ENCODE measurements around the gene APOF. TPM values are rescaled to one million over a fixed set of nuclear protein-coding genes. Genes with fewer than 3 reads are reported as not detected.

APOF gene
- total and polyA plus RNA-seq, 10 of the 15 experiments (the other 5 are each of a cell fraction or from before 2014, with no cell fraction given): 0.04 to 0.19 (median 0.11) TPM; not detected in 5

GRCh38 chr12:56338308-56339157 is 24.1 kb downstream of the APOF start, which contains the start of gene IL23A:
Gene IL23A, plus strand, starts transcription at chr12:56338884. Its CDS starts 161 bp downstream, at chr12:56339045.
- no peaks in the 10 kb centered on the region for H3K9me3 ChIP-seq (replicated peaks; ENCODE audit: control insufficient read depth, insufficient read depth, low read length)
- peaks cover 1% of the 10 kb centered on the region; the same call in 1 of the 2 replicates for H3K79me2 ChIP-seq (ENCODE audit: control insufficient read depth, insufficient read depth, low read length)
- peak within 1 kb of the TSS; percentile 40; the same call in 1 of the 2 replicates for H3K4me3 ChIP-seq
- FAIRE-seq: peak; percentile 38
- TSS peak; percentile 76 for BruUV-seq (replicated peaks)
- in situ Hi-C loops (cut with MboI) (no loop called here), intact Hi-C loops (cut with micrococcal nuclease; ENCODE audit: unreplicated experiment) (no loop called here)
- H3K36me3 ChIP-seq (ENCODE audit: control insufficient read depth in 2 of 2, insufficient read depth in 2 of 2, low read length in 1 of 2): peaks cover 1 to 15% of the 10 kb centered on the region in 2 experiments; a peak in 3 of 4 replicates
- ChIA-PET SMC1A (ENCODE audit: uncharacterized antibody, unreplicated experiment) (interaction anchor here (0.6 to 2.9 kb wide), 5 partner anchors 21 to 323 kb away, joined by 3 to 28 read pairs (median 6); partner anchors contain the start of gene STAT2), CTCF (interaction anchor here (0.5 to 3.6 kb wide), 9 partner anchors 9 to 295 kb away, joined by 3 to 21 read pairs (median 3); partner anchors contain the start of genes ANKRD52, RNF41 and STAT2), RAD21 (ENCODE audit: unreplicated experiment) (interaction anchor here (1.0 to 4.6 kb wide), 4 partner anchors 21 to 125 kb away, joined by 3 to 47 read pairs (median 8); partner anchors contain the start of gene STAT2), POLR2A (interaction anchor here (0.6 to 11.4 kb wide), 13 partner anchors 10 to 1175 kb away, joined by 3 to 140 read pairs (median 3); partner anchors contain the start of genes APOF, CNPY2, SPRYD4 and STAT2)
- peak within 1 kb of the TSS; percentile 72 for H2AFZ ChIP-seq (ENCODE audit: control insufficient read depth, low read depth, low read length)
- H3K4me2 ChIP-seq (ENCODE audit: control insufficient read depth, insufficient read depth): peak within 1 kb of the TSS; percentile 88
- peaks cover 24% of the 10 kb centered on the region for H3K4me1 ChIP-seq (ENCODE audit: control insufficient read depth, insufficient read depth, low read length)
- peak within 1 kb of the TSS; percentile 89 for H3K27ac ChIP-seq (ENCODE audit: control insufficient read depth, insufficient read depth)
- 6% methylated on average over 9 of the region's 9 CpGs for WGBS (ENCODE audit: insufficient coverage, insufficient replicate concordance, low lambda C conversion rate, missing lambda C conversion rate)
- no peaks in the 10 kb centered on the region for H3K27me3 ChIP-seq (replicated peaks in 1 of 2; ENCODE audit: control insufficient read depth in 2 of 2, insufficient read depth in 2 of 2, low read length in 1 of 2)
- peak; percentile 61 for DNase-seq (ENCODE audit: low read depth, low spot score)
- peak within 1 kb of the TSS; percentile 64 for H3K9ac ChIP-seq (ENCODE audit: control insufficient read depth, insufficient read depth, low read length)
- no peaks in the 10 kb centered on the region for H4K20me1 ChIP-seq (ENCODE audit: control insufficient read depth, insufficient read depth)
- peak; percentile 63 for ATAC-seq
- TF ChIP-seq ZBTB11 (CRISPR knock-in tag; IDR thresholded peaks at IDR 0.05): no peak
- no peak for TF ChIP-seq MYC (IDR thresholded peaks at IDR 0.05; ENCODE audit: insufficient read depth, insufficient read length, insufficient replicate concordance, low read length, severe bottlenecking)
- no peak for TF ChIP-seq ZBTB4 (CRISPR knock-in tag; IDR thresholded peaks at IDR 0.05)
- TF ChIP-seq EED (IDR thresholded peaks at IDR 0.05; ENCODE audit: low read depth): peak; percentile 81
- no peak for TF ChIP-seq NFXL1 (IDR thresholded peaks at IDR 0.05; ENCODE audit: borderline replicate concordance)
- peak; percentile 57; the same call in 1 of the 2 replicates for TF ChIP-seq POLR2AphosphoS5 (IDR thresholded peaks at IDR 0.05; ENCODE audit: low read length)
- no peak for TF ChIP-seq SUPT20H (IDR thresholded peaks at IDR 0.05; ENCODE audit: borderline replicate concordance, control insufficient read depth, low read depth, low read length)
- no peak for TF ChIP-seq MXI1 (IDR thresholded peaks at IDR 0.05; ENCODE audit: low read depth, low read length)
- no peak for TF ChIP-seq DPF2 (IDR thresholded peaks at IDR 0.05)
- no peak for TF ChIP-seq IRF4 (IDR thresholded peaks at IDR 0.05; ENCODE audit: low read depth, low read length)
- TF ChIP-seq IRF5 (IDR thresholded peaks at IDR 0.05; ENCODE audit: borderline replicate concordance): no peak
- no peak for TF ChIP-seq KLF5 (IDR thresholded peaks at IDR 0.05; ENCODE audit: partially characterized antibody)
- 0 out of 3 replicates have a peak, but pooled peaks have one; percentile 22 for TF ChIP-seq POU2F2 (IDR thresholded peaks at IDR 0.05; ENCODE audit: borderline replicate concordance, low read depth, low read length)
- TF ChIP-seq SMARCA5 (IDR thresholded peaks at IDR 0.05): peak; percentile 26; the same call in 1 of the 2 replicates
